Heart left ventricle (tissue), 13 donors: ENCODE measurements around the gene LSAMP.

Source experiments
- CTCF ChIP-seq, 12 donors: fragments of 200-600 bp; sonication (generic) in 4 of 12; IDR thresholded peaks; one replicate each; pipeline versions ENCODE4 v1.5.0 to v1.8.0; 2018 to 2022; ENCODE audit warnings: antibody characterized with exemption in 12 of 12, mild to moderate bottlenecking in 5 of 12
- POLR2A ChIP-seq, 2 donors: fragments of 450-650 bp; IDR thresholded peaks; one replicate each; pipeline ENCODE4 v1.6.1; 2017; ENCODE audit warnings: antibody characterized with exemption in 2 of 2, mild to moderate bottlenecking in 2 of 2, moderate library complexity in 2 of 2
- donor health status: ischemic (EF 13 %, LVEDD 7.1; RV severe dilation, severe dysfunction).
- donor health status: DM: no; HTN: yes; CAD: no.
- donor health status: DM: no; HTN: no; CAD: no.
- donor health status: ischemic (EF 25% LVEDD 6.9; RV normal size, moderate dysfunction).
- donor health status: ischemic (EF 25% LVEDD 5.7; RV mildly dilated, moderate dysfunction).
- donor health status: ischemic (EF 35%, LVEDD 5.7; RV mildly dilated, moderate dysfunction).
- donor health status: nonischemic (EF 11% LVEDD 7.7; RV severe dilation, severe dysfunction).
- donor health status: DM: yes; HTN: yes; CAD: no.
- donor health status: PGD.
- donor health status: ischemic (EF 29% LVEDD 5.4; RV normal size, mild dysfunction).
- donor health status: nonischemic (EF 23%, LVEDD 6.1; RV moderate dilation, normal function).

GRCh38 chr3:116259984-116260383 is 185.3 kb downstream of the LSAMP start:
- TF ChIP-seq CTCF (IDR thresholded peaks at IDR 0.05), result no peak
- no peak for TF ChIP-seq POLR2A (IDR thresholded peaks at IDR 0.05)
